ENCODE data around the gene STAT1. TPM values are rescaled to one million over a fixed set of nuclear protein-coding genes. Genes with fewer than 3 reads are reported as not detected.
A peak's percentile ranks its signal among the peaks of the same experiment; 100 is the strongest.

STAT1 gene
- total and polyA plus RNA-seq, 9 of the 15 experiments (the other 6 are each of a cell fraction or from before 2014, with no cell fraction given) = 8.7 to 34.4 (median 26.8) TPM

GRCh38 chr2:191032588-191033429, 18.8 kb upstream of the STAT1 start (continued):
- TF ChIP-seq, protein P1, sequence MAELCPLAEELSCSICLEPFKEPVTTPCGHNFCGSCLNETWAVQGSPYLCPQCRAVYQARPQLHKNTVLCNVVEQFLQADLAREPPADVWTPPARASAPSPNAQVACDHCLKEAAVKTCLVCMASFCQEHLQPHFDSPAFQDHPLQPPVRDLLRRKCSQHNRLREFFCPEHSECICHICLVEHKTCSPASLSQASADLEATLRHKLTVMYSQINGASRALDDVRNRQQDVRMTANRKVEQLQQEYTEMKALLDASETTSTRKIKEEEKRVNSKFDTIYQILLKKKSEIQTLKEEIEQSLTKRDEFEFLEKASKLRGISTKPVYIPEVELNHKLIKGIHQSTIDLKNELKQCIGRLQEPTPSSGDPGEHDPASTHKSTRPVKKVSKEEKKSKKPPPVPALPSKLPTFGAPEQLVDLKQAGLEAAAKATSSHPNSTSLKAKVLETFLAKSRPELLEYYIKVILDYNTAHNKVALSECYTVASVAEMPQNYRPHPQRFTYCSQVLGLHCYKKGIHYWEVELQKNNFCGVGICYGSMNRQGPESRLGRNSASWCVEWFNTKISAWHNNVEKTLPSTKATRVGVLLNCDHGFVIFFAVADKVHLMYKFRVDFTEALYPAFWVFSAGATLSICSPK (IDR thresholded peaks at IDR 0.05; ENCODE audit: borderline replicate concordance) = no peak
- TF ChIP-seq RFX5 (IDR thresholded peaks at IDR 0.05; ENCODE audit: low read depth, low read length) = no peak
- no peak for TF ChIP-seq ZNF57 (CRISPR knock-in tag; IDR thresholded peaks at IDR 0.05)
- peak; percentile 48; the same call in 1 of the 2 replicates for TF ChIP-seq SPI1 (IDR thresholded peaks at IDR 0.05; ENCODE audit: borderline replicate concordance, low read depth, low read length)
- TF ChIP-seq DPF2 (IDR thresholded peaks at IDR 0.05) = 0 out of 2 replicates have a peak, but pooled peaks have one; percentile 28
- TF ChIP-seq MAZ (CRISPR knock-in tag; conservative IDR thresholded peaks at IDR 0.05 in 1 of 2, IDR thresholded peaks at IDR 0.05 in 1 of 2) = no peak
- TF ChIP-seq, protein P2, sequence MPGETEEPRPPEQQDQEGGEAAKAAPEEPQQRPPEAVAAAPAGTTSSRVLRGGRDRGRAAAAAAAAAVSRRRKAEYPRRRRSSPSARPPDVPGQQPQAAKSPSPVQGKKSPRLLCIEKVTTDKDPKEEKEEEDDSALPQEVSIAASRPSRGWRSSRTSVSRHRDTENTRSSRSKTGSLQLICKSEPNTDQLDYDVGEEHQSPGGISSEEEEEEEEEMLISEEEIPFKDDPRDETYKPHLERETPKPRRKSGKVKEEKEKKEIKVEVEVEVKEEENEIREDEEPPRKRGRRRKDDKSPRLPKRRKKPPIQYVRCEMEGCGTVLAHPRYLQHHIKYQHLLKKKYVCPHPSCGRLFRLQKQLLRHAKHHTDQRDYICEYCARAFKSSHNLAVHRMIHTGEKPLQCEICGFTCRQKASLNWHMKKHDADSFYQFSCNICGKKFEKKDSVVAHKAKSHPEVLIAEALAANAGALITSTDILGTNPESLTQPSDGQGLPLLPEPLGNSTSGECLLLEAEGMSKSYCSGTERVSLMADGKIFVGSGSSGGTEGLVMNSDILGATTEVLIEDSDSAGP (CRISPR knock-in tag; IDR thresholded peaks at IDR 0.05) = no peak
- TF ChIP-seq PHTF2 (CRISPR knock-in tag; IDR thresholded peaks at IDR 0.05) = no peak
- peak; percentile 35; the same call in 1 of the 2 replicates for TF ChIP-seq TCF3 (CRISPR knock-in tag; IDR thresholded peaks at IDR 0.05)
- TF ChIP-seq CBFA2T3 (IDR thresholded peaks at IDR 0.05) = peak; percentile 58
- TF ChIP-seq ZNF274 (IDR thresholded peaks at IDR 0.05; ENCODE audit: borderline replicate concordance, low read depth, low read length) = no peak
- TF ChIP-seq HMG20B (CRISPR knock-in tag; IDR thresholded peaks at IDR 0.05) = no peak
- TF ChIP-seq TEAD4 (IDR thresholded peaks at IDR 0.05; ENCODE audit: low read length) = peak; percentile 39; the same call in 1 of the 2 replicates
- TF ChIP-seq TEAD4 (CRISPR knock-in tag; IDR thresholded peaks at IDR 0.05; ENCODE audit: borderline replicate concordance) = no peak
- TF ChIP-seq ARID1B (IDR thresholded peaks at IDR 0.05) = peak; percentile 45
- TF ChIP-seq, protein P3, sequence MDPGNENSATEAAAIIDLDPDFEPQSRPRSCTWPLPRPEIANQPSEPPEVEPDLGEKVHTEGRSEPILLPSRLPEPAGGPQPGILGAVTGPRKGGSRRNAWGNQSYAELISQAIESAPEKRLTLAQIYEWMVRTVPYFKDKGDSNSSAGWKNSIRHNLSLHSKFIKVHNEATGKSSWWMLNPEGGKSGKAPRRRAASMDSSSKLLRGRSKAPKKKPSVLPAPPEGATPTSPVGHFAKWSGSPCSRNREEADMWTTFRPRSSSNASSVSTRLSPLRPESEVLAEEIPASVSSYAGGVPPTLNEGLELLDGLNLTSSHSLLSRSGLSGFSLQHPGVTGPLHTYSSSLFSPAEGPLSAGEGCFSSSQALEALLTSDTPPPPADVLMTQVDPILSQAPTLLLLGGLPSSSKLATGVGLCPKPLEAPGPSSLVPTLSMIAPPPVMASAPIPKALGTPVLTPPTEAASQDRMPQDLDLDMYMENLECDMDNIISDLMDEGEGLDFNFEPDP (CRISPR knock-in tag; IDR thresholded peaks at IDR 0.05) = no peak
- TF ChIP-seq BCOR (IDR thresholded peaks at IDR 0.05) = no peak
- TF ChIP-seq ESRRA (IDR thresholded peaks at IDR 0.05; ENCODE audit: borderline replicate concordance, low read depth) = peak; percentile 70
- TF ChIP-seq ZNF77 (CRISPR knock-in tag; IDR thresholded peaks at IDR 0.05) = no peak

Data from K562 (cell line).